ENCODE data around the gene ARHGEF10L. TPM values are rescaled to one million over a fixed set of nuclear protein-coding genes. Genes with fewer than 3 reads are reported as not detected.
A peak's percentile ranks its signal among the peaks of the same experiment; 100 is the strongest.

Gene ARHGEF10L
- total RNA-seq, 4 donors from 2014 or later, result 65.0 to 136 (median 94.1) TPM

GRCh38 chr1:17646444-17647280 is 107.2 kb downstream of the ARHGEF10L start:
- WGBS, result 89% methylated on average over 21 of the region's 32 CpGs

GRCh38 chr1:17648457-17649145 is 109.1 kb downstream of the ARHGEF10L start:
- WGBS, result 53% methylated on average over 11 of the region's 20 CpGs
- H3K9me3 ChIP-seq, result no peaks in the 10 kb centered on the region
- peak overlapping the region; percentile 0 for H3K27ac ChIP-seq
- peaks cover 44% of the 10 kb centered on the region for H3K36me3 ChIP-seq
- peaks cover 12% of the 10 kb centered on the region for H3K4me1 ChIP-seq
- TF ChIP-seq CTCF (IDR thresholded peaks at IDR 0.05) (no peak), POLR2AphosphoS5 (IDR thresholded peaks at IDR 0.05) (no peak), POLR2A (IDR thresholded peaks at IDR 0.05) (no peak), EP300 (IDR thresholded peaks at IDR 0.05) (no peak)
- no peaks in the 10 kb centered on the region for H3K27me3 ChIP-seq
- DNase-seq (ENCODE audit: low spot score in 2 of 2), result no peak
- H3K4me3 ChIP-seq, result no peak overlapping the region

More at GRCh38 chr1:17646444-17647280, 107.2 kb downstream of the ARHGEF10L start:
- no peak for DNase-seq (ENCODE audit: low spot score in 2 of 2)
- H3K4me3 ChIP-seq, result no peak overlapping the region
- no peak for TF ChIP-seq POLR2AphosphoS5 (IDR thresholded peaks at IDR 0.05)
- no peak for TF ChIP-seq EP300 (IDR thresholded peaks at IDR 0.05)
- TF ChIP-seq CTCF (IDR thresholded peaks at IDR 0.05), result no peak
- TF ChIP-seq POLR2A (IDR thresholded peaks at IDR 0.05), result no peak
- H3K9me3 ChIP-seq, result no peaks in the 10 kb centered on the region
- H3K4me1 ChIP-seq, result peaks cover 12% of the 10 kb centered on the region
- peaks cover 48% of the 10 kb centered on the region for H3K36me3 ChIP-seq
- H3K27me3 ChIP-seq, result no peaks in the 10 kb centered on the region
- no peak overlapping the region for H3K27ac ChIP-seq

GRCh38 chr1:17649371-17650106 is 110.0 kb downstream of the ARHGEF10L start:
- Histone ChIP-seq H3K4me1 (peaks cover 12% of the 10 kb centered on the region), H3K36me3 (peaks cover 38% of the 10 kb centered on the region), H3K27me3 (no peaks in the 10 kb centered on the region), H3K4me3 (no peak overlapping the region), H3K27ac (no peak overlapping the region), H3K9me3 (no peaks in the 10 kb centered on the region)
- TF ChIP-seq POLR2AphosphoS5 (IDR thresholded peaks at IDR 0.05) (no peak), POLR2A (IDR thresholded peaks at IDR 0.05) (no peak), EP300 (IDR thresholded peaks at IDR 0.05) (no peak), CTCF (IDR thresholded peaks at IDR 0.05) (no peak)
- WGBS, result 90% methylated on average over 11 of the region's 11 CpGs
- no peak for DNase-seq (ENCODE audit: low spot score in 2 of 2)

- H3K27ac ChIP-seq, result no peak overlapping the region
- no peak for DNase-seq (ENCODE audit: low spot score in 2 of 2)
- TF ChIP-seq CTCF (IDR thresholded peaks at IDR 0.05), result no peak
- peaks cover 62% of the 10 kb centered on the region for H3K36me3 ChIP-seq
- H3K4me3 ChIP-seq, result no peak overlapping the region
- WGBS, result 70% methylated on average over 3 of the region's 7 CpGs
- H3K4me1 ChIP-seq, result peaks cover 12% of the 10 kb centered on the region
- no peaks in the 10 kb centered on the region for H3K9me3 ChIP-seq
- no peaks in the 10 kb centered on the region for H3K27me3 ChIP-seq
These were observed 113.8 kb downstream of the ARHGEF10L start for GRCh38 chr1:17653276-17653675.
